GM23338 (cell line): ENCODE results near the gene AFAP1L1.

Experiments used
- CREB1 ChIP-seq: fragments of 250-450 bp; sonication (Bioruptor Pico); IDR thresholded peaks from 2 replicates; pipeline ENCODE4 v1.5.0; 2020; ENCODE audit warnings: low read depth, mild to moderate bottlenecking, moderate library complexity
- CTCF ChIP-seq, 2 experiments: fragments of 200-600 bp in 1 of 2; sonication (generic) in 1 of 2; conservative IDR thresholded peaks; 2 replicates each; pipeline versions ENCODE4 v1.5.1 to v1.6.1; 2016 to 2017; ENCODE audit warnings: antibody characterized with exemption in 2 of 2, low read depth in 2 of 2, mild to moderate bottlenecking in 2 of 2, moderate library complexity in 1 of 2
- ETS1 ChIP-seq: IDR thresholded peaks from 2 replicates; pipeline ENCODE4 v1.6.1; 2016; ENCODE audit warnings: antibody characterized with exemption
- EZH2 ChIP-seq: fragments of 200-600 bp; sonication (generic); IDR thresholded peaks from one replicate; pipeline ENCODE4 v1.8.0; 2017; ENCODE audit warnings: antibody characterized with exemption, mild to moderate bottlenecking, low read depth; ENCODE audit not compliant: unreplicated experiment
- EZH2phosphoT487 ChIP-seq: fragments of 200-600 bp; sonication (generic); IDR thresholded peaks from one replicate; pipeline ENCODE4 v1.8.1; 2018; ENCODE audit warnings: antibody characterized with exemption; ENCODE audit not compliant: unreplicated experiment
- JUNB ChIP-seq: IDR thresholded peaks from one replicate; pipeline ENCODE4 v1.6.1; 2016; ENCODE audit warnings: antibody characterized with exemption; ENCODE audit not compliant: unreplicated experiment
- POLR2AphosphoS5 ChIP-seq: IDR thresholded peaks from 2 replicates; pipeline ENCODE4 v1.6.1; 2016; ENCODE audit warnings: antibody characterized with exemption, low read depth
- REST ChIP-seq: IDR thresholded peaks from one replicate; pipeline ENCODE4 v1.6.1; 2018; ENCODE audit warnings: antibody characterized with exemption; ENCODE audit not compliant: unreplicated experiment
- ZNF114 ChIP-seq: fragments of 250-450 bp; sonication (Bioruptor Pico); IDR thresholded peaks from 2 replicates; pipeline ENCODE4 v1.5.0; 2020; ENCODE audit warnings: mild to moderate bottlenecking, moderate library complexity

GRCh38 chr5:149246906-149247305 lies 24.8 kb upstream of the AFAP1L1 start:
- TF ChIP-seq CTCF (conservative IDR thresholded peaks at IDR 0.05; ENCODE audit: low read depth in 2 of 2): no peak
- no peak for TF ChIP-seq POLR2AphosphoS5
- no peak for TF ChIP-seq EZH2
- no peak for TF ChIP-seq ZNF114 (CRISPR knock-in tag)
- no peak for TF ChIP-seq ETS1
- no peak for TF ChIP-seq REST
- TF ChIP-seq EZH2phosphoT487: no peak
- no peak for TF ChIP-seq CREB1 (CRISPR knock-in tag)
- no peak for TF ChIP-seq JUNB
